Liver (tissue), 9 donors: ENCODE measurements around the gene AMPD1. TPM values are rescaled to one million over a fixed set of nuclear protein-coding genes. Genes with fewer than 3 reads are reported as not detected.

ENCODE experiments used
- DNase-seq: peaks from one replicate; pipeline ENCODE4 v3.0.0-alpha.2; 2017; ENCODE audit warnings: low spot score
- H3K27ac ChIP-seq, 2 donors: one replicate each; pipeline ENCODE4 v1.7.0; 2013; ENCODE audit warnings: inconsistent platforms in 2 of 2, low read length in 2 of 2, control low read depth in 1 of 2, low read depth in 1 of 2, mild to moderate bottlenecking in 1 of 2
- H3K27me3 ChIP-seq, 4 donors: one replicate each; pipeline versions ENCODE4 v1.6.1 to v1.7.0; 2013; ENCODE audit warnings: low read length in 3 of 4, inconsistent platforms in 1 of 4, mild to moderate bottlenecking in 1 of 4, moderate library complexity in 1 of 4; ENCODE audit not compliant: control insufficient read depth in 4 of 4, insufficient read depth in 4 of 4
- H3K36me3 ChIP-seq, 4 donors: one replicate each; pipeline versions ENCODE4 v1.6.1 to v1.7.0; 2013; ENCODE audit warnings: low read length in 3 of 4, mild to moderate bottlenecking in 3 of 4, low read depth in 1 of 4, moderate library complexity in 1 of 4; ENCODE audit not compliant: control insufficient read depth in 4 of 4, insufficient read depth in 3 of 4
- H3K4me1 ChIP-seq, 4 donors: one replicate each; pipeline versions ENCODE4 v1.6.1 to v1.7.0; 2013; ENCODE audit warnings: low read length in 3 of 4, mild to moderate bottlenecking in 3 of 4, moderate library complexity in 1 of 4; ENCODE audit not compliant: control insufficient read depth in 4 of 4, insufficient read depth in 4 of 4
- H3K4me3 ChIP-seq, 3 donors: one replicate each; pipeline versions ENCODE4 v1.6.1 to v1.7.0; 2013; ENCODE audit warnings: low read length in 3 of 3, control low read depth in 1 of 3, low read depth in 1 of 3, mild to moderate bottlenecking in 1 of 3
- H3K9ac ChIP-seq, 2 donors: one replicate each; pipeline ENCODE4 v1.7.0; 2013; ENCODE audit warnings: low read length in 2 of 2, mild to moderate bottlenecking in 2 of 2, moderate library complexity in 2 of 2, control low read depth in 1 of 2, low read depth in 1 of 2
- H3K9me3 ChIP-seq, 4 donors: one replicate each; pipeline versions ENCODE4 v1.6.1 to v1.7.0; 2013; ENCODE audit warnings: low read length in 3 of 4; ENCODE audit not compliant: control insufficient read depth in 4 of 4
- EGR1 ChIP-seq, 2 donors: IDR thresholded peaks; 2 replicates each; pipeline ENCODE4 v1.6.1; 2016 to 2018; ENCODE audit warnings: antibody characterized with exemption in 2 of 2, low read depth in 2 of 2
- FOXA1 ChIP-seq: IDR thresholded peaks from 2 replicates; pipeline ENCODE4 v1.6.1; 2016; ENCODE audit warnings: antibody characterized with exemption
- FOXA2 ChIP-seq: IDR thresholded peaks from 2 replicates; pipeline ENCODE4 v1.6.1; 2016; ENCODE audit warnings: antibody characterized with exemption
- HNF4A ChIP-seq, 2 donors: conservative IDR thresholded peaks; 2 replicates each; pipeline ENCODE4 v1.6.1; 2016; ENCODE audit warnings: antibody characterized with exemption in 2 of 2, mild to moderate bottlenecking in 2 of 2
- HNF4G ChIP-seq: IDR thresholded peaks from 2 replicates; pipeline ENCODE4 v1.6.1; 2016; ENCODE audit warnings: antibody characterized with exemption
- JUND ChIP-seq, 2 donors: IDR thresholded peaks; 2 replicates each; pipeline ENCODE4 v1.6.1; 2016; ENCODE audit warnings: antibody characterized with exemption in 2 of 2
- NR2F2 ChIP-seq: IDR thresholded peaks from 2 replicates; pipeline ENCODE4 v1.6.1; 2016; ENCODE audit warnings: antibody characterized with exemption
- RAD21 ChIP-seq, 2 donors: IDR thresholded peaks; 2 replicates each; pipeline ENCODE4 v1.6.1; 2016; ENCODE audit warnings: antibody characterized with exemption in 2 of 2, mild to moderate bottlenecking in 2 of 2
- RXRA ChIP-seq, 2 donors: IDR thresholded peaks; 2 replicates each; pipeline ENCODE4 v1.6.1; 2017 to 2018; ENCODE audit warnings: antibody characterized with exemption in 2 of 2, mild to moderate bottlenecking in 1 of 2
- SP1 ChIP-seq: IDR thresholded peaks from 2 replicates; pipeline ENCODE4 v1.6.1; 2018; ENCODE audit warnings: antibody characterized with exemption, mild to moderate bottlenecking
- TAF1 ChIP-seq: conservative IDR thresholded peaks from 2 replicates; pipeline ENCODE4 v1.6.1; 2016; ENCODE audit warnings: antibody characterized with exemption, mild to moderate bottlenecking
- YY1 ChIP-seq: IDR thresholded peaks from 2 replicates; pipeline ENCODE4 v1.6.1; 2016; ENCODE audit warnings: antibody characterized with exemption, mild to moderate bottlenecking
- WGBS: extraction: QIAGEN DNeasy Blood & Tissue Kit; methylation state at CpG from one replicate; pipeline ENCODE4 v1.1.7; 2013; 5-methylcytosine and 5-hydroxymethylcytosine counted together
- polyA plus RNA-seq, 2 donors: library from polyadenylated mRNA; stranded (reverse) in 1 of 2; unstranded in 1 of 2; fragments of 200-250 nt in 1 of 2; fragments of >200 nt in 1 of 2; fragmentation: Nextera tagmentation in 1 of 2; extraction: Ambion mirVana in 1 of 2; gene quantifications; one replicate each; pipeline versions ENCODE4 v1.2.1 to v1.2.3, GENCODE V29; 2013 to 2015
- total RNA-seq, 2 donors: library from RNA; depleted of rRNA; stranded (reverse); fragments of >200 nt; gene quantifications; one replicate each; pipeline ENCODE4 v1.2.3, GENCODE V29; 2014
- TF ChIP-seq, protein P1 (sequence below): IDR thresholded peaks from 2 replicates; pipeline ENCODE4 v1.6.1; 2016; ENCODE audit warnings: antibody characterized with exemption
- TF ChIP-seq, protein P2 (sequence below): IDR thresholded peaks from 2 replicates; pipeline ENCODE4 v1.6.1; 2016; ENCODE audit warnings: antibody characterized with exemption
- TF ChIP-seq, protein P3 (sequence below): IDR thresholded peaks from 2 replicates; pipeline ENCODE4 v1.6.1; 2016; ENCODE audit warnings: antibody characterized with exemption, mild to moderate bottlenecking
- TF ChIP-seq, protein P4 (sequence below): fragments of 150-350 bp; IDR thresholded peaks from 2 replicates; pipeline ENCODE4 v1.5.1; 2017; ENCODE audit warnings: improper control_type of control experiment, low read depth, low read length; ENCODE audit not compliant: missing input control
- donor health status: healthy.
- donor health status: healthy.
- donor health status: healthy.
- donor health status: healthy.
- donor health status: healthy.

AMPD1 gene
- total and polyA plus RNA-seq, 4 donors = 0.03 TPM; not detected in 3

DNA sequence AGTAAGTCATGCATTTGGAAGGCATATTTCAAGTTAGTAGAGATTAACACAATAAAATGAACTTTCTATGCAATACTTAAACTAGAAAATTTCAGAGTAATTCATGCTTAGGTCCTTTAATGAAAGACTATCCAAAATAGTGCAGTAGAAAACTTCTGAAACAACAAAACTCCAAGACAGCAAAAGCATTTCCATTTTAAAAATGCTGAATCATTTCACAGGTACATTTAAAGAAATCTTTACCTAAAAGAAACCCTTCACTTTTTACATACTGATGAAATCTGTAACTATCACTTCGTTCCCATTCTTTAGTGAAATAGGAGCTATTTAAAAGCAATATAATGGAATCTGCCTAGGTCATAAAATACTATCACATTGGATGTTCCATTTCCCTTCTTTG, 45.0 kb upstream of the AMPD1 start:
- no peak overlapping the region for H3K27ac ChIP-seq
- H3K4me3 ChIP-seq = no peak overlapping the region
- peaks cover 0 to 3% (median 1%) of the 10 kb centered on the region in 4 donors for H3K4me1 ChIP-seq
- H3K36me3 ChIP-seq = peaks cover 7 to 41% (median 28%) of the 10 kb centered on the region in 4 donors
- no peaks in the 10 kb centered on the region for H3K9me3 ChIP-seq
- TF ChIP-seq, protein P1, sequence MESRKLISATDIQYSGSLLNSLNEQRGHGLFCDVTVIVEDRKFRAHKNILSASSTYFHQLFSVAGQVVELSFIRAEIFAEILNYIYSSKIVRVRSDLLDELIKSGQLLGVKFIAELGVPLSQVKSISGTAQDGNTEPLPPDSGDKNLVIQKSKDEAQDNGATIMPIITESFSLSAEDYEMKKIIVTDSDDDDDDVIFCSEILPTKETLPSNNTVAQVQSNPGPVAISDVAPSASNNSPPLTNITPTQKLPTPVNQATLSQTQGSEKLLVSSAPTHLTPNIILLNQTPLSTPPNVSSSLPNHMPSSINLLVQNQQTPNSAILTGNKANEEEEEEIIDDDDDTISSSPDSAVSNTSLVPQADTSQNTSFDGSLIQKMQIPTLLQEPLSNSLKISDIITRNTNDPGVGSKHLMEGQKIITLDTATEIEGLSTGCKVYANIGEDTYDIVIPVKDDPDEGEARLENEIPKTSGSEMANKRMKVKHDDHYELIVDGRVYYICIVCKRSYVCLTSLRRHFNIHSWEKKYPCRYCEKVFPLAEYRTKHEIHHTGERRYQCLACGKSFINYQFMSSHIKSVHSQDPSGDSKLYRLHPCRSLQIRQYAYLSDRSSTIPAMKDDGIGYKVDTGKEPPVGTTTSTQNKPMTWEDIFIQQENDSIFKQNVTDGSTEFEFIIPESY = no peak
- TF ChIP-seq SP1 (no peak), TAF1 (no peak), JUND (IDR thresholded peaks at IDR 0.05) (no peak), FOXA1 (no peak), YY1 (no peak), RAD21 (IDR thresholded peaks at IDR 0.05) (no peak), HNF4G (no peak), EGR1 (IDR thresholded peaks at IDR 0.05; ENCODE audit: low read depth in 2 of 2) (no peak), HNF4A (conservative IDR thresholded peaks at IDR 0.05) (no peak), NR2F2 (no peak), FOXA2 (no peak)
- TF ChIP-seq, protein P2, sequence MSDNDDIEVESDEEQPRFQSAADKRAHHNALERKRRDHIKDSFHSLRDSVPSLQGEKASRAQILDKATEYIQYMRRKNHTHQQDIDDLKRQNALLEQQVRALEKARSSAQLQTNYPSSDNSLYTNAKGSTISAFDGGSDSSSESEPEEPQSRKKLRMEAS = no peak
- TF ChIP-seq, protein P3, sequence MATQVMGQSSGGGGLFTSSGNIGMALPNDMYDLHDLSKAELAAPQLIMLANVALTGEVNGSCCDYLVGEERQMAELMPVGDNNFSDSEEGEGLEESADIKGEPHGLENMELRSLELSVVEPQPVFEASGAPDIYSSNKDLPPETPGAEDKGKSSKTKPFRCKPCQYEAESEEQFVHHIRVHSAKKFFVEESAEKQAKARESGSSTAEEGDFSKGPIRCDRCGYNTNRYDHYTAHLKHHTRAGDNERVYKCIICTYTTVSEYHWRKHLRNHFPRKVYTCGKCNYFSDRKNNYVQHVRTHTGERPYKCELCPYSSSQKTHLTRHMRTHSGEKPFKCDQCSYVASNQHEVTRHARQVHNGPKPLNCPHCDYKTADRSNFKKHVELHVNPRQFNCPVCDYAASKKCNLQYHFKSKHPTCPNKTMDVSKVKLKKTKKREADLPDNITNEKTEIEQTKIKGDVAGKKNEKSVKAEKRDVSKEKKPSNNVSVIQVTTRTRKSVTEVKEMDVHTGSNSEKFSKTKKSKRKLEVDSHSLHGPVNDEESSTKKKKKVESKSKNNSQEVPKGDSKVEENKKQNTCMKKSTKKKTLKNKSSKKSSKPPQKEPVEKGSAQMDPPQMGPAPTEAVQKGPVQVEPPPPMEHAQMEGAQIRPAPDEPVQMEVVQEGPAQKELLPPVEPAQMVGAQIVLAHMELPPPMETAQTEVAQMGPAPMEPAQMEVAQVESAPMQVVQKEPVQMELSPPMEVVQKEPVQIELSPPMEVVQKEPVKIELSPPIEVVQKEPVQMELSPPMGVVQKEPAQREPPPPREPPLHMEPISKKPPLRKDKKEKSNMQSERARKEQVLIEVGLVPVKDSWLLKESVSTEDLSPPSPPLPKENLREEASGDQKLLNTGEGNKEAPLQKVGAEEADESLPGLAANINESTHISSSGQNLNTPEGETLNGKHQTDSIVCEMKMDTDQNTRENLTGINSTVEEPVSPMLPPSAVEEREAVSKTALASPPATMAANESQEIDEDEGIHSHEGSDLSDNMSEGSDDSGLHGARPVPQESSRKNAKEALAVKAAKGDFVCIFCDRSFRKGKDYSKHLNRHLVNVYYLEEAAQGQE = no peak
- TF ChIP-seq, protein P4, sequence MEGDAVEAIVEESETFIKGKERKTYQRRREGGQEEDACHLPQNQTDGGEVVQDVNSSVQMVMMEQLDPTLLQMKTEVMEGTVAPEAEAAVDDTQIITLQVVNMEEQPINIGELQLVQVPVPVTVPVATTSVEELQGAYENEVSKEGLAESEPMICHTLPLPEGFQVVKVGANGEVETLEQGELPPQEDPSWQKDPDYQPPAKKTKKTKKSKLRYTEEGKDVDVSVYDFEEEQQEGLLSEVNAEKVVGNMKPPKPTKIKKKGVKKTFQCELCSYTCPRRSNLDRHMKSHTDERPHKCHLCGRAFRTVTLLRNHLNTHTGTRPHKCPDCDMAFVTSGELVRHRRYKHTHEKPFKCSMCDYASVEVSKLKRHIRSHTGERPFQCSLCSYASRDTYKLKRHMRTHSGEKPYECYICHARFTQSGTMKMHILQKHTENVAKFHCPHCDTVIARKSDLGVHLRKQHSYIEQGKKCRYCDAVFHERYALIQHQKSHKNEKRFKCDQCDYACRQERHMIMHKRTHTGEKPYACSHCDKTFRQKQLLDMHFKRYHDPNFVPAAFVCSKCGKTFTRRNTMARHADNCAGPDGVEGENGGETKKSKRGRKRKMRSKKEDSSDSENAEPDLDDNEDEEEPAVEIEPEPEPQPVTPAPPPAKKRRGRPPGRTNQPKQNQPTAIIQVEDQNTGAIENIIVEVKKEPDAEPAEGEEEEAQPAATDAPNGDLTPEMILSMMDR = no peak
- WGBS = 99% methylated on average over 1 of the region's 1 CpG
- no peak for DNase-seq
- H3K27me3 ChIP-seq = no peaks in the 10 kb centered on the region
- no peak overlapping the region for H3K9ac ChIP-seq

DNA sequence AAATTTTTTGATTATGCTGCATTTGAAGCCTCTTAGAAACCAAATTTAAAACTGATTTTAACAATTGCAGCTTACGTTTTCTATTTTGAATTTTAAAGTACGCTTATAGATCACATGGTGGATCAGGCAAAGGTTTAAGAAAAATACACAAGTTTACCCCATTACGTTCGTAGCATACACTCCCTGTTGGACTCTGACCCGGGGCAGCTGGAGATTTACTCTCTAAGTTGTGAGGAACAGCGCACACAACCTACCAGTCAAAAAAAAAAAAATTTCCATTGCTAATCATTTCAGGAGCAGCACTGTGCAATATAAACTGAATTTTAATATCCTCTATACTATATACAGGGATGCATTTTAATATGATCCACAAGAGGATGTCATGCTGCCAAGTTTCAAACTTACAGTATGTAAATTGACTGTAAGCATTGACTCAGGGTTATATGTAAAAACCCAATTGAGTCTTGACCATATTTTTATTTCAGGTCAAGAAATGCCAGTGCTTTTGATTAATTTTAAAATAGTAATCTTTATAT, 42.0 kb upstream of the AMPD1 start:
- Histone ChIP-seq H3K4me3 (no peak overlapping the region), H3K9me3 (no peaks in the 10 kb centered on the region), H3K4me1 (peaks cover 0 to 3% (median 1%) of the 10 kb centered on the region in 4 donors), H3K36me3 (peaks cover 6 to 62% (median 55%) of the 10 kb centered on the region in 4 donors), H3K9ac (no peak overlapping the region), H3K27ac (no peak overlapping the region), H3K27me3 (no peaks in the 10 kb centered on the region)
- WGBS = 60% methylated on average over 6 of the region's 6 CpGs
- TF ChIP-seq, protein P3 = no peak
- TF ChIP-seq RXRA (IDR thresholded peaks at IDR 0.05) (peak in 1 of 2 donors; percentile 7), HNF4A (conservative IDR thresholded peaks at IDR 0.05) (peak; percentile 32 to 82), SP1 (peak; percentile 56)
- DNase-seq = no peak
